RWPE2 (cell line): ENCODE measurements around the gene COMTD1.

ENCODE experiments used
- ATAC-seq: fragments of 200-7000 bp; cut with Tn5 transposase; 3 replicates; pipeline ENCODE4 v1.9.1; 2021; ENCODE audit warnings: low read depth
- DNase-seq: peaks from one replicate; pipeline ENCODE4 v3.0.0-alpha.2; 2020; ENCODE audit warnings: low spot score
- H3K27ac ChIP-seq: fragments of 450-650 bp; 2 replicates; pipeline ENCODE4 v1.5.1; 2017; ENCODE audit warnings: mild to moderate bottlenecking; ENCODE audit not compliant: poor library complexity, severe bottlenecking
- H3K27me3 ChIP-seq: fragments of 250-450 bp; sonication (Bioruptor Pico); 2 replicates; pipeline ENCODE4 v1.5.1; 2021; ENCODE audit warnings: mild to moderate bottlenecking, moderate library complexity; ENCODE audit not compliant: insufficient read depth, poor library complexity, severe bottlenecking
- H3K36me3 ChIP-seq: fragments of 250-450 bp; sonication (Bioruptor Pico); 2 replicates; pipeline ENCODE4 v1.5.1; 2020; ENCODE audit warnings: low read depth, mild to moderate bottlenecking, moderate library complexity
- H3K4me1 ChIP-seq: fragments of 250-450 bp; sonication (Bioruptor Pico); 2 replicates; pipeline ENCODE4 v1.5.1; 2021; ENCODE audit warnings: mild to moderate bottlenecking, moderate library complexity; ENCODE audit not compliant: insufficient read depth, poor library complexity, severe bottlenecking
- H3K4me3 ChIP-seq: fragments of 250-450 bp; sonication (Bioruptor Pico); 2 replicates; pipeline ENCODE4 v1.5.1; 2021; ENCODE audit warnings: mild to moderate bottlenecking, moderate library complexity; ENCODE audit not compliant: severe bottlenecking
- H3K9me3 ChIP-seq: fragments of 250-450 bp; sonication (Bioruptor Pico); 2 replicates; pipeline ENCODE4 v1.5.1; 2021; ENCODE audit warnings: mild to moderate bottlenecking, moderate library complexity; ENCODE audit not compliant: severe bottlenecking
- TF ChIP-seq, protein P1 (sequence below): fragments of 450-650 bp; IDR thresholded peaks from one replicate; pipeline ENCODE4 v1.5.1; 2017; ENCODE audit warnings: mild to moderate bottlenecking, moderate library complexity; ENCODE audit not compliant: poor library complexity, severe bottlenecking

Gene COMTD1

DNA sequence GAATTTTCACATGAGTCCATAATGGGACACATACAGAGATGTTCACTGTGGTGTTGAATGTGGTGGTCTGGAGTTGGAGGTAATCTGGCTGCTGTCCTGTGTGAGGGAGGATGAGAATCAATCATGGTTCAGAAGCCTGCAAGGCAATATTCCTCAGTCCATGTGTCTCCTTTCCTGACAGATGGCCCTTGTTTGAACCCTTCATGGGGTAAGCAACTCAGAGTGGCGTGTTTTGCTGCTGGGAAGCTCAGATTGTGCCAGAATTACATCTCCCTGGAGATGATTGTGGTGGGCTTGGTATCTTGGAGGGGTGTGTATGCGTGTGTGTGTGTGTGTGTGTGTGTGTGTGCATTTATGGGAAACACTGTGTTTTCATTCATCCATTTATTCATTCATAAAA lies 44.5 kb upstream of the COMTD1 start:
- H3K4me1 ChIP-seq: no peaks in the 10 kb centered on the region
- no peak overlapping the region for H3K27ac ChIP-seq
- no peaks in the 10 kb centered on the region for H3K36me3 ChIP-seq
- no peak for ATAC-seq
- no peak overlapping the region for H3K4me3 ChIP-seq
- no peak for DNase-seq
- TF ChIP-seq, protein P1, sequence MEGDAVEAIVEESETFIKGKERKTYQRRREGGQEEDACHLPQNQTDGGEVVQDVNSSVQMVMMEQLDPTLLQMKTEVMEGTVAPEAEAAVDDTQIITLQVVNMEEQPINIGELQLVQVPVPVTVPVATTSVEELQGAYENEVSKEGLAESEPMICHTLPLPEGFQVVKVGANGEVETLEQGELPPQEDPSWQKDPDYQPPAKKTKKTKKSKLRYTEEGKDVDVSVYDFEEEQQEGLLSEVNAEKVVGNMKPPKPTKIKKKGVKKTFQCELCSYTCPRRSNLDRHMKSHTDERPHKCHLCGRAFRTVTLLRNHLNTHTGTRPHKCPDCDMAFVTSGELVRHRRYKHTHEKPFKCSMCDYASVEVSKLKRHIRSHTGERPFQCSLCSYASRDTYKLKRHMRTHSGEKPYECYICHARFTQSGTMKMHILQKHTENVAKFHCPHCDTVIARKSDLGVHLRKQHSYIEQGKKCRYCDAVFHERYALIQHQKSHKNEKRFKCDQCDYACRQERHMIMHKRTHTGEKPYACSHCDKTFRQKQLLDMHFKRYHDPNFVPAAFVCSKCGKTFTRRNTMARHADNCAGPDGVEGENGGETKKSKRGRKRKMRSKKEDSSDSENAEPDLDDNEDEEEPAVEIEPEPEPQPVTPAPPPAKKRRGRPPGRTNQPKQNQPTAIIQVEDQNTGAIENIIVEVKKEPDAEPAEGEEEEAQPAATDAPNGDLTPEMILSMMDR: no peak
- no peaks in the 10 kb centered on the region for H3K9me3 ChIP-seq
- no peaks in the 10 kb centered on the region for H3K27me3 ChIP-seq

DNA sequence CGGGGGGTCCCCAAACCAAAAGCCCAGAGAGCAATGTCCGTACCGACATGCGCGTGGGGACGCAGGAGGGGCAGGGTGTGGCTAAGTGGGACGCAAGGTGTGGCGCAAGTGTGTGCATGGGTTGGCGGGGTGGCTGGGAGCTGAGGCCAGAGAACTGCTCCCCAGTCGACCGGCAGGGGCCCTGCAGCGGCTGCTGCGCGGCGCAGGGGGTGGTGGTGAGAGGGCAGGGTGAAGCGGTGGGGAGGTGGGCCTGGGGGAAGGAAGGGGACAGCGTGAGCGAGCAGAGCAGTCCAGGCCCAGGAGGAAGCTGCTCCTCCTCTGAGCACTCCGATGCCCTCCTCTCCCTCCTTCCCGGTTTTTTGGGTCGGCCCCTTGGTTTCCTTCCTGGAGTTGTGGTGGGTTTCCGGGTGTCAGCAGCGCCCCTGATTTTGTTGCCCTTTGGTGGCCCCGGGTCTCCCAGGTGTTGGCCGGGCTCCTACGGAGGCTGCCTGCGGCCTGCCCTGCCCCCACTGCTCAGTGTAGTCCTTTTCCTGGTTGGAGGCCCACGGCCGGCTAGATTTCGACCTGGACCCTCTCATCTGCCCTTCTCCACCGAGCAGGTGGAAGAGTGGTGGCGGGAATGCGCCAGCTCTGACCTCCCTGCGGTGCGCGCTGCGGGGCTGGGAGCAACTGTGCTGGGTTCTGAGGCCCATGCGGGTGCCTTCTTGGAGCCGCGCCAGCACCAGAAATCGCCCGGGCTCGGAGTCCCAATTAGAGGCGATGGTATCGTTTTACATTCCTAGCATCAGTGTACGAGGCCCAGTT lies 40.5 kb upstream of the COMTD1 start:
- no peak for ATAC-seq
- TF ChIP-seq, protein P1: no peak
- no peak overlapping the region for H3K27ac ChIP-seq
- H3K4me1 ChIP-seq: no peaks in the 10 kb centered on the region
- no peak overlapping the region for H3K4me3 ChIP-seq
- no peak for DNase-seq
- no peaks in the 10 kb centered on the region for H3K36me3 ChIP-seq
- no peaks in the 10 kb centered on the region for H3K27me3 ChIP-seq
- no peaks in the 10 kb centered on the region for H3K9me3 ChIP-seq

DNA sequence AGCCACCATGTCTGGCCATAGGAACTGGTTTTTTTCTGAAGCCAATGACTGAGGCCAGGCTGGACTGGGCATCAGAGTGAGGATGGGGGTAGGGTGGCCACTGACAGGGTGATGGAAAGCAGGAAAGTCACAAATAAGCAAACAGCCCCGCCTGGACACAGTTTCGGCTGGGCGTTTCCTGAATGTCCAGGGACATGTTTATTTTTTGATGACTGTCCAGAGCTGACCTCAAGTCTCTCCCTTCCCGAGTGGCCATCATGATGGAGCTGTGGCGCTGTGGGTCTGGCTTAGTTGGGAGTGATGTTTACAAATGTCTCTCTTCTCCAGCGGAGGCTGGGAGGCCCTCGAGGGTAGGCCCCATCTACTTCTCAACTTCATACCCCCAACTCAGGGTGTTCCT lies 37.1 kb upstream of the COMTD1 start:
- no peaks in the 10 kb centered on the region for H3K9me3 ChIP-seq
- TF ChIP-seq, protein P1: no peak
- no peak for DNase-seq

DNA sequence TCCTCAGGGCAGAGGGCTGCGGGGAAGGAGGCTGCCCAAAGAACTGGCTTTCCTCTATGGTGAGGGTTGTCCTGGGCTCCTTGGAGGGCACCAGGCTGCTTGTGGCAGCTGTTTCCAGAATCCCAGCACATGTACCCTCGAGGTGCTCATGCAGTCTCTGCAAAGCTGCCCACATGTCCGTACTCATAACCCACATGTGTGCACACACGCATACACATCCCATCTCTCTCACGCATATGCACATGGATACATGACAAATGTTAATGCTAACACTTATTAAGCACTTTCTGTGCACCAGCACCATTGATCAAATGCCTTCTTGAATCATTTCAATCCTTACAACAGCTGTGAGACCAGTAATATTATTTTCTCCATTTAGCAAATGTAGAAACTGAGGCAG lies 36.3 kb upstream of the COMTD1 start:
- H3K27me3 ChIP-seq: no peaks in the 10 kb centered on the region
- H3K9me3 ChIP-seq: no peaks in the 10 kb centered on the region
- no peaks in the 10 kb centered on the region for H3K36me3 ChIP-seq
- no peak overlapping the region for H3K27ac ChIP-seq
- no peak overlapping the region for H3K4me3 ChIP-seq
- TF ChIP-seq, protein P1: no peak
- no peaks in the 10 kb centered on the region for H3K4me1 ChIP-seq
- DNase-seq (no peak), ATAC-seq (no peak)

More for the DNA sequence above, 37.1 kb upstream of the COMTD1 start:
- Histone ChIP-seq H3K36me3 (no peaks in the 10 kb centered on the region), H3K27ac (no peak overlapping the region), H3K4me3 (no peak overlapping the region), H3K27me3 (no peaks in the 10 kb centered on the region), H3K4me1 (no peaks in the 10 kb centered on the region)
- no peak for ATAC-seq

DNA sequence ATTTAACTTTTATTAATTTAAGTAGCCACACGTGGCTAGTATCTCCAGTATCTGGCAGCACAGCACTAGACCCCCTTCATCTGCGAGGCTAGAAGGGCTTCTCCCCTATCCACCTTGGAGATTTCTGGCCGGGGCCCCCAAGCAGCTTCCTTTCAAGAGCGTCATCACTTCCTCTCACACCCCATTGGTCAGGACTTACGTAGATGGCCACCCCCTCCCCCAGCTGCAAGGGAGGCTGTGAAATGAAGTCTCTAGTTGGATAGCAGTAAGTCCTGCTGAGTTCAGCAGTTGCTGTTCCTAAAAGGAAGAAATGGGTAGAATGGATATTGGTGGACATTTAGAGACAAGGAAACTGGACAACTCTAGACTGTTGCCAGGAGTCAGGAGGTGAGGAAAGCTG lies 33.8 kb upstream of the COMTD1 start:
- Histone ChIP-seq H3K4me3 (no peak overlapping the region), H3K27me3 (no peaks in the 10 kb centered on the region), H3K4me1 (no peaks in the 10 kb centered on the region), H3K9me3 (no peaks in the 10 kb centered on the region), H3K27ac (no peak overlapping the region), H3K36me3 (no peaks in the 10 kb centered on the region)
- TF ChIP-seq, protein P1: no peak
- no peak for ATAC-seq
- DNase-seq: no peak
